Loucy (cell line): ENCODE results near the gene SERPINB7.

Source experiments
- H2AFZ ChIP-seq: fragments of 200-600 bp; sonication (generic); 2 replicates; pipeline ENCODE4 v1.6.0; 2016; ENCODE audit warnings: antibody characterized with exemption, mild to moderate bottlenecking, low read length, moderate library complexity
- H3F3A ChIP-seq: fragments of 200-600 bp; 2 replicates; pipeline ENCODE4 v1.6.0; 2016; ENCODE audit warnings: antibody characterized with exemption, low read depth, mild to moderate bottlenecking
- H3K27me3 ChIP-seq: fragments of 200-600 bp; sonication (generic); 2 replicates; pipeline ENCODE4 v1.6.1; 2014; ENCODE audit warnings: low read length, mild to moderate bottlenecking; ENCODE audit not compliant: insufficient read depth, poor library complexity, severe bottlenecking
- H3K36me3 ChIP-seq: fragments of 200-600 bp; sonication (generic); 2 replicates; pipeline ENCODE4 v1.6.1; 2016; ENCODE audit warnings: low read length; ENCODE audit not compliant: insufficient read depth
- H3K4me1 ChIP-seq: fragments of 200-600 bp; sonication (generic); 2 replicates; pipeline ENCODE4 v1.5.1; 2014; ENCODE audit warnings: low read length, mild to moderate bottlenecking; ENCODE audit not compliant: insufficient read depth, poor library complexity, severe bottlenecking
- H3K4me2 ChIP-seq: fragments of 200-600 bp; sonication (generic); 2 replicates; pipeline ENCODE4 v1.6.0; 2014; ENCODE audit warnings: antibody characterized with exemption, low read length, low read depth, mild to moderate bottlenecking; ENCODE audit not compliant: poor library complexity, severe bottlenecking
- H3K4me3 ChIP-seq: fragments of 200-600 bp; sonication (generic); 2 replicates; pipeline ENCODE4 v1.5.1; 2014; ENCODE audit warnings: low read length, mild to moderate bottlenecking, mixed read lengths; ENCODE audit not compliant: poor library complexity, severe bottlenecking
- H3K79me2 ChIP-seq: fragments of 200-600 bp; sonication (generic); 2 replicates; pipeline ENCODE4 v1.6.1; 2014; ENCODE audit warnings: low read length; ENCODE audit not compliant: insufficient read depth
- H3K9ac ChIP-seq: fragments of 200-600 bp; sonication (generic); 2 replicates; pipeline ENCODE4 v1.6.0; 2014; ENCODE audit warnings: mild to moderate bottlenecking, low read depth, low read length, moderate library complexity; ENCODE audit not compliant: poor library complexity, severe bottlenecking
- H3K9me2 ChIP-seq: fragments of 200-600 bp; sonication (generic); replicated peaks from 2 replicates; pipeline ENCODE4 v1.6.1; 2016; ENCODE audit warnings: low read depth, low read length, mixed read lengths
- H3K9me3 ChIP-seq: fragments of 200-600 bp; sonication (generic); 2 replicates; pipeline ENCODE4 v1.6.1; 2014; ENCODE audit warnings: mild to moderate bottlenecking, antibody characterized with exemption, low read length, low read depth; ENCODE audit not compliant: insufficient read depth
- H4K20me1 ChIP-seq: fragments of 200-600 bp; sonication (generic); 2 replicates; pipeline ENCODE4 v1.6.0; 2014; ENCODE audit warnings: antibody characterized with exemption, low read length, mild to moderate bottlenecking; ENCODE audit not compliant: insufficient read depth, poor library complexity, severe bottlenecking
- CTCF ChIP-seq: fragments of 200-600 bp; sonication (generic); conservative IDR thresholded peaks from 2 replicates; pipeline ENCODE4 v1.5.1; 2014; ENCODE audit warnings: mild to moderate bottlenecking, antibody characterized with exemption, low read length
- EZH2phosphoT487 ChIP-seq: fragments of 200-600 bp; IDR thresholded peaks from 2 replicates; pipeline ENCODE4 v1.6.1; 2018; ENCODE audit warnings: antibody characterized with exemption, mild to moderate bottlenecking, moderate library complexity, borderline replicate concordance

The SERPINB7 gene

GRCh38 chr18:63773551-63773950 lies 1.7 kb upstream of the SERPINB7 start:
- no peaks in the 10 kb centered on the region for H3K36me3 ChIP-seq
- H3K9ac ChIP-seq, result no peak overlapping the region
- no peak overlapping the region for H3K4me2 ChIP-seq
- no peaks in the 10 kb centered on the region for H3K9me3 ChIP-seq
- H3K9me2 ChIP-seq, result no peaks in the 10 kb centered on the region
- H3K4me3 ChIP-seq, result no peak overlapping the region
- TF ChIP-seq EZH2phosphoT487 (no peak), CTCF (no peak)
- no peaks in the 10 kb centered on the region for H3K79me2 ChIP-seq
- H3K4me1 ChIP-seq, result no peaks in the 10 kb centered on the region
- no peak overlapping the region for H2AFZ ChIP-seq
- H3F3A ChIP-seq, result no peaks in the 10 kb centered on the region
- no peaks in the 10 kb centered on the region for H3K27me3 ChIP-seq
- no peaks in the 10 kb centered on the region for H4K20me1 ChIP-seq

- no peaks in the 10 kb centered on the region for H3K9me3 ChIP-seq
- no peak overlapping the region for H3K4me2 ChIP-seq
- no peak overlapping the region for H2AFZ ChIP-seq
- no peak overlapping the region for H3K9ac ChIP-seq
- no peaks in the 10 kb centered on the region for H3F3A ChIP-seq
- H3K79me2 ChIP-seq, result no peaks in the 10 kb centered on the region
- H3K9me2 ChIP-seq, result no peaks in the 10 kb centered on the region
- no peaks in the 10 kb centered on the region for H3K36me3 ChIP-seq
- H3K4me3 ChIP-seq, result no peak overlapping the region
- H3K4me1 ChIP-seq, result no peaks in the 10 kb centered on the region
- TF ChIP-seq CTCF, result no peak
- TF ChIP-seq EZH2phosphoT487, result no peak
- H4K20me1 ChIP-seq, result no peaks in the 10 kb centered on the region
- no peaks in the 10 kb centered on the region for H3K27me3 ChIP-seq
These were observed 707 bp upstream of the SERPINB7 start for GRCh38 chr18:63774511-63774910.

GRCh38 chr18:63779386-63779785 lies 4.2 kb downstream of the SERPINB7 start:
- TF ChIP-seq CTCF, result no peak
- no peak for TF ChIP-seq EZH2phosphoT487
- Histone ChIP-seq H4K20me1 (no peaks in the 10 kb centered on the region), H2AFZ (no peak overlapping the region), H3K9me3 (no peaks in the 10 kb centered on the region), H3K9me2 (no peaks in the 10 kb centered on the region), H3K27me3 (no peaks in the 10 kb centered on the region), H3K79me2 (no peaks in the 10 kb centered on the region), H3F3A (no peaks in the 10 kb centered on the region), H3K4me3 (no peak overlapping the region), H3K4me2 (no peak overlapping the region), H3K36me3 (no peaks in the 10 kb centered on the region), H3K4me1 (no peaks in the 10 kb centered on the region), H3K9ac (no peak overlapping the region)
